Loucy (cell line): ENCODE measurements around the gene HOXA2.

Experiments used
- CTCF ChIP-seq: fragments of 200-600 bp; sonication (generic); conservative IDR thresholded peaks from 2 replicates; pipeline ENCODE4 v1.5.1; 2014; ENCODE audit warnings: mild to moderate bottlenecking, antibody characterized with exemption, low read length
- EZH2phosphoT487 ChIP-seq: fragments of 200-600 bp; IDR thresholded peaks from 2 replicates; pipeline ENCODE4 v1.6.1; 2018; ENCODE audit warnings: antibody characterized with exemption, mild to moderate bottlenecking, moderate library complexity, borderline replicate concordance

- TF ChIP-seq CTCF = no peak
- TF ChIP-seq EZH2phosphoT487 = no peak
Observed at GRCh38 chr7:27109466-27110185, 7.1 kb upstream of the HOXA2 start.
